Endothelial cell (in vitro differentiated cells): ENCODE measurements around the gene ALOX5. TPM values are rescaled to one million over a fixed set of nuclear protein-coding genes. Genes with fewer than 3 reads are reported as not detected.

ENCODE experiments used
- DNase-seq: peaks from one replicate; pipeline ENCODE4 v3.0.0; 2021; ENCODE audit warnings: low spot score
- H3K27ac Mint-ChIP-seq: one replicate; pipeline ENCODE4 v1.8.0; 2021; ENCODE audit warnings: mixed read lengths, inconsistent platforms; ENCODE audit not compliant: unreplicated experiment
- H3K27me3 Mint-ChIP-seq: one replicate; pipeline ENCODE4 v1.8.0; 2021; ENCODE audit warnings: mild to moderate bottlenecking, moderate library complexity, mixed read lengths, inconsistent platforms; ENCODE audit not compliant: unreplicated experiment
- H3K36me3 Mint-ChIP-seq: one replicate; pipeline ENCODE4 v1.8.0; 2021; ENCODE audit warnings: mild to moderate bottlenecking, low read depth, mixed read lengths, inconsistent platforms; ENCODE audit not compliant: unreplicated experiment
- H3K4me1 Mint-ChIP-seq: one replicate; pipeline ENCODE4 v1.8.0; 2021; ENCODE audit warnings: mild to moderate bottlenecking, mixed read lengths, inconsistent platforms; ENCODE audit not compliant: unreplicated experiment
- H3K4me3 Mint-ChIP-seq: one replicate; pipeline ENCODE4 v1.8.0; 2021; ENCODE audit warnings: mild to moderate bottlenecking, mixed read lengths, inconsistent platforms; ENCODE audit not compliant: unreplicated experiment
- H3K9me3 Mint-ChIP-seq: one replicate; pipeline ENCODE4 v1.8.0; 2021; ENCODE audit warnings: mixed read lengths, inconsistent platforms; ENCODE audit not compliant: unreplicated experiment
- CTCF ChIP-seq: fragments of 200-600 bp; sonication (generic); IDR thresholded peaks from one replicate; pipeline ENCODE4 v1.5.0; 2021; ENCODE audit warnings: antibody characterized with exemption; ENCODE audit not compliant: unreplicated experiment
- total RNA-seq: library from RNA; stranded (reverse); fragmentation: NEBNext Ultra II Directional; extraction: Animal tissue kit (Norgen Biotek cat#: 25700); gene quantifications from one replicate; pipeline ENCODE4 v1.2.1, GENCODE V29; 2021; ENCODE audit not compliant: unreplicated experiment

The ALOX5 gene
- total RNA-seq, 1 donor from 2014 or later: 0.18 TPM

GRCh38 chr10:45443101-45444009 lies 69.3 kb downstream of the ALOX5 start:
- H3K9me3 Mint-ChIP-seq: no peaks in the 10 kb centered on the region
- DNase-seq: no peak
- H3K36me3 Mint-ChIP-seq: no peaks in the 10 kb centered on the region

GRCh38 chr10:45444022-45444421 lies 70.0 kb downstream of the ALOX5 start:
- Mint-ChIP-seq H3K27me3 (peaks cover 6% of the 10 kb centered on the region), H3K27ac (no peak overlapping the region), H3K36me3 (no peaks in the 10 kb centered on the region), H3K9me3 (no peaks in the 10 kb centered on the region), H3K4me3 (no peak overlapping the region), H3K4me1 (no peaks in the 10 kb centered on the region)
- no peak for DNase-seq
- TF ChIP-seq CTCF: no peak

More at GRCh38 chr10:45443101-45444009, 69.3 kb downstream of the ALOX5 start:
- no peak overlapping the region for H3K27ac Mint-ChIP-seq
- H3K4me1 Mint-ChIP-seq: no peaks in the 10 kb centered on the region
- TF ChIP-seq CTCF: no peak
- peaks cover 7% of the 10 kb centered on the region for H3K27me3 Mint-ChIP-seq
- H3K4me3 Mint-ChIP-seq: no peak overlapping the region

GRCh38 chr10:45444976-45445898 lies 71.2 kb downstream of the ALOX5 start:
- H3K4me3 Mint-ChIP-seq: no peak overlapping the region
- H3K27me3 Mint-ChIP-seq: peaks cover 6% of the 10 kb centered on the region
- no peaks in the 10 kb centered on the region for H3K36me3 Mint-ChIP-seq
- DNase-seq: no peak
- H3K4me1 Mint-ChIP-seq: no peaks in the 10 kb centered on the region
- TF ChIP-seq CTCF: no peak
- H3K9me3 Mint-ChIP-seq: no peaks in the 10 kb centered on the region
- no peak overlapping the region for H3K27ac Mint-ChIP-seq

GRCh38 chr10:45446858-45447257 lies 72.8 kb downstream of the ALOX5 start:
- Mint-ChIP-seq H3K9me3 (no peaks in the 10 kb centered on the region), H3K27me3 (peaks cover 6% of the 10 kb centered on the region), H3K27ac (no peak overlapping the region), H3K36me3 (no peaks in the 10 kb centered on the region), H3K4me1 (no peaks in the 10 kb centered on the region), H3K4me3 (no peak overlapping the region)
- DNase-seq: no peak
- TF ChIP-seq CTCF: no peak
